Measurements from ENCODE around the gene CDH4. TPM values are rescaled to one million over a fixed set of nuclear protein-coding genes. Genes with fewer than 3 reads are reported as not detected.
"Not testable (repeated sequence)": the region's sequence is repeated elsewhere in the genome, so short reads cannot be mapped to it uniquely, and the experiment has no call there.

CDH4 gene
- total and polyA plus RNA-seq, 2 of the 4 experiments (the other 2 are of a cell fraction), result 1.6 to 3.5 TPM

DNA sequence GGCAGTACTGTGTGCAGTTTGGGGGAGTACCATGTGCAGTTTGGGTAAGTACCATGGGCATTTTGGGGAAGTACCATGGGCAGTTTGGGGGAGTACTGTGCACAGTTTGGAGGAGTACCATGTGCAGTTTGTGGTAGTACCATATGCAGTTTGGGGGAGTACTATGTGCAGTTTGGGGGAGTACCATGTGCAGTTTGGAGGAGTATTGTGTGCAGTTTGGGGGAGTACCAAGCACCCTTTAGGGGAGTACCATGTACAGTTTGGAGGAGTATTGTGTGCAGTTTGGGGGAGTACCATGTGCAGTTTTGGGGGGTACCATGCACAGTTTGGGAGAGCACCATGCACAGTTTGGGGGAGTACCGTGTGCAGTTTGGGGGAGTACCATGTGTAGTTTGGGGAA is 21.6 kb downstream of the CDH4 start:
- H2BK120ac ChIP-seq (ENCODE audit: low read depth, low read length); intact Hi-C loops (cut with micrococcal nuclease); H4K91ac ChIP-seq (ENCODE audit: insufficient read depth, low read depth, low read length); H3K4me1 ChIP-seq (ENCODE audit: control insufficient read depth, insufficient read depth, low read length); BruUV-seq (replicated peaks); H3K9ac ChIP-seq (ENCODE audit: low read depth, low read length); H4K20me1 ChIP-seq (ENCODE audit: insufficient read depth, low read length); H2BK5ac ChIP-seq (ENCODE audit: low read depth, low read length, poor library complexity, severe bottlenecking); H3K23ac ChIP-seq (ENCODE audit: low read depth, low read length); H3K27me3 ChIP-seq (ENCODE audit: control insufficient read depth, insufficient read depth, low read length); H3K4ac ChIP-seq (ENCODE audit: low read depth, low read length); H2AK9ac ChIP-seq (replicated peaks; ENCODE audit: low read depth, low read length, poor library complexity); H3K56ac ChIP-seq (ENCODE audit: extremely low read depth, insufficient read depth, low read length); ATAC-seq (ENCODE audit: low read depth); H3K9me1 ChIP-seq (ENCODE audit: insufficient read depth, low read length); H3K18ac ChIP-seq (ENCODE audit: low read depth, low read length); H3K4me2 ChIP-seq (ENCODE audit: low read depth, low read length); POLR2A ChIA-PET (ENCODE audit: unreplicated experiment); DNase-seq; H3K27ac ChIP-seq (ENCODE audit: insufficient read depth, low read length); H3K79me1 ChIP-seq (ENCODE audit: low read depth in 1 of 2, low read length in 2 of 2); H4K8ac ChIP-seq (ENCODE audit: low read depth in 2 of 2, low read length in 2 of 2); dilution Hi-C loops (cut with HindIII; ENCODE audit: low sequenced_read_pairs, unreplicated experiment); H3K14ac ChIP-seq (replicated peaks; ENCODE audit: low read depth, low read length); H3K4me3 ChIP-seq (ENCODE audit: insufficient read depth, low read depth, low read length); H2AFZ ChIP-seq (replicated peaks; ENCODE audit: low read length, poor library complexity); H2BK15ac ChIP-seq (ENCODE audit: low read depth, low read length); H3K36me3 ChIP-seq (ENCODE audit: control insufficient read depth, insufficient read depth, low read length); CTCF ChIA-PET; H2AK5ac ChIP-seq (ENCODE audit: low read depth, low read length); H4K5ac ChIP-seq (ENCODE audit: low read depth, low read length); H2BK20ac ChIP-seq (ENCODE audit: low read depth, low read length); H3K9me3 ChIP-seq (ENCODE audit: control insufficient read depth, insufficient read depth, low read length): not testable (repeated sequence)
- WGBS, 2 experiments (ENCODE audit: extremely low coverage in 2 of 2, insufficient read length in 1 of 2), result no CpG with 5 or more reads among the region's 1 CpG
- in situ Hi-C loops (cut with MboI; ENCODE audit: low sequenced_read_pairs), result loop anchor here (25.0 kb wide), 1 partner anchor 614 kb away; no protein-coding TSS in a partner anchor

Data from IMR-90 (cell line).